GM23338 (cell line): ENCODE results near the gene ACTA2. TPM values are rescaled to one million over a fixed set of nuclear protein-coding genes. Genes with fewer than 3 reads are reported as not detected.

Experiments
- ATAC-seq: fragments of 200-7000 bp; cut with Tn5 transposase; 3 replicates; pipeline ENCODE4 v1.9.1; 2020
- DNase-seq: peaks from one replicate; pipeline ENCODE4 v3.0.0-alpha.2; 2015; ENCODE audit warnings: low spot score
- H2AFZ ChIP-seq: fragments of 200-600 bp; sonication (generic); 2 replicates; pipeline ENCODE4 v1.8.0; 2016; ENCODE audit warnings: antibody characterized with exemption, mild to moderate bottlenecking, moderate library complexity
- H3F3A ChIP-seq: fragments of 200-600 bp; sonication (generic); replicated peaks from 2 replicates; pipeline ENCODE4 v1.8.0; 2017; ENCODE audit warnings: antibody characterized with exemption, mixed run types, low read depth
- H3K27ac ChIP-seq: fragments of 200-600 bp; sonication (generic); 2 replicates; pipeline ENCODE4 v1.6.1; 2016; ENCODE audit warnings: low read depth
- H3K27me3 ChIP-seq: fragments of 200-600 bp; sonication (generic); 2 replicates; pipeline ENCODE4 v1.8.0; 2016; ENCODE audit warnings: mild to moderate bottlenecking, mixed run types, moderate library complexity; ENCODE audit not compliant: insufficient read depth
- H3K36me3 ChIP-seq: fragments of 200-600 bp; sonication (generic); 2 replicates; pipeline ENCODE4 v1.8.0; 2016; ENCODE audit warnings: mild to moderate bottlenecking; ENCODE audit not compliant: insufficient read depth
- H3K4me1 ChIP-seq: fragments of 200-600 bp; sonication (generic); 2 replicates; pipeline ENCODE4 v1.8.0; 2016; ENCODE audit warnings: mild to moderate bottlenecking, moderate library complexity; ENCODE audit not compliant: insufficient read depth
- H3K4me2 ChIP-seq: fragments of 200-600 bp; sonication (generic); 2 replicates; pipeline ENCODE4 v1.7.1; 2017; ENCODE audit warnings: mixed run types
- H3K4me3 ChIP-seq: fragments of 200-600 bp; sonication (generic); 2 replicates; pipeline ENCODE4 v1.6.1; 2016; ENCODE audit warnings: mixed run types
- H3K79me2 ChIP-seq: fragments of 200-600 bp; sonication (generic); replicated peaks from 2 replicates; pipeline ENCODE4 v1.8.0; 2017; ENCODE audit warnings: mild to moderate bottlenecking; ENCODE audit not compliant: insufficient read depth
- H3K9me2 ChIP-seq: fragments of 200-600 bp; sonication (generic); 2 replicates; pipeline ENCODE4 v1.8.0; 2017; ENCODE audit not compliant: insufficient read depth
- H4K20me1 ChIP-seq: fragments of 200-600 bp; sonication (generic); replicated peaks from 2 replicates; pipeline ENCODE4 v1.8.0; 2017; ENCODE audit warnings: mild to moderate bottlenecking; ENCODE audit not compliant: insufficient read depth
- H3K27ac Mint-ChIP-seq: 2 replicates; pipeline ENCODE4 v1.8.0; 2020; ENCODE audit warnings: inconsistent platforms, mild to moderate bottlenecking, moderate library complexity, mixed read lengths
- H3K27me3 Mint-ChIP-seq: 3 replicates; pipeline ENCODE4 v1.8.0; 2022; ENCODE audit warnings: low read depth, mild to moderate bottlenecking, moderate library complexity, mixed read lengths, inconsistent platforms; ENCODE audit not compliant: insufficient read depth, poor library complexity
- H3K36me3 Mint-ChIP-seq: 3 replicates; pipeline ENCODE4 v1.8.0; 2021; ENCODE audit warnings: low read depth, mild to moderate bottlenecking, inconsistent platforms, moderate library complexity, mixed read lengths
- H3K4me1 Mint-ChIP-seq: 3 replicates; pipeline ENCODE4 v1.8.0; 2020; ENCODE audit warnings: mild to moderate bottlenecking, inconsistent platforms, mixed read lengths
- H3K4me3 Mint-ChIP-seq: 3 replicates; pipeline ENCODE4 v1.8.0; 2021; ENCODE audit warnings: moderate library complexity, mild to moderate bottlenecking, inconsistent platforms, mixed read lengths
- H3K9me3 Mint-ChIP-seq: 3 replicates; pipeline ENCODE4 v1.8.0; 2020; ENCODE audit warnings: moderate library complexity, mild to moderate bottlenecking, inconsistent platforms, mixed read lengths
- EZH2 ChIP-seq: fragments of 200-600 bp; sonication (generic); IDR thresholded peaks from one replicate; pipeline ENCODE4 v1.8.0; 2017; ENCODE audit warnings: antibody characterized with exemption, mild to moderate bottlenecking, low read depth; ENCODE audit not compliant: unreplicated experiment
- EZH2phosphoT487 ChIP-seq: fragments of 200-600 bp; sonication (generic); IDR thresholded peaks from one replicate; pipeline ENCODE4 v1.8.1; 2018; ENCODE audit warnings: antibody characterized with exemption; ENCODE audit not compliant: unreplicated experiment
- JUNB ChIP-seq: IDR thresholded peaks from one replicate; pipeline ENCODE4 v1.6.1; 2016; ENCODE audit warnings: antibody characterized with exemption; ENCODE audit not compliant: unreplicated experiment
- NANOG ChIP-seq: IDR thresholded peaks from 2 replicates; pipeline ENCODE4 v1.6.1; 2016; ENCODE audit warnings: antibody characterized with exemption, borderline replicate concordance
- POLR2AphosphoS5 ChIP-seq: IDR thresholded peaks from 2 replicates; pipeline ENCODE4 v1.6.1; 2016; ENCODE audit warnings: antibody characterized with exemption, low read depth
- STAT1 ChIP-seq: IDR thresholded peaks from one replicate; pipeline ENCODE4 v1.6.1; 2016; ENCODE audit warnings: antibody characterized with exemption; ENCODE audit not compliant: unreplicated experiment
- ZNF114 ChIP-seq: fragments of 250-450 bp; sonication (Bioruptor Pico); IDR thresholded peaks from 2 replicates; pipeline ENCODE4 v1.5.0; 2020; ENCODE audit warnings: mild to moderate bottlenecking, moderate library complexity
- ZNF331 ChIP-seq: fragments of 250-450 bp; sonication (Bioruptor Pico); IDR thresholded peaks from 2 replicates; pipeline ENCODE4 v1.5.0; 2020; ENCODE audit warnings: low read depth, mild to moderate bottlenecking, moderate library complexity
- polyA plus RNA-seq: library from polyadenylated mRNA; unstranded; fragments of >200 nt; fragmentation: Nextera tagmentation; extraction: Ambion mirVana; gene quantifications from 2 replicates; pipeline ENCODE4 v1.2.1, GENCODE V29; 2016
- total RNA-seq: library from RNA; depleted of rRNA; stranded (reverse); fragments of >200 nt; shearing (Covaris generic); gene quantifications from 2 replicates; pipeline ENCODE4 v1.2.3, GENCODE V29; 2014
- TF ChIP-seq, protein P1 (sequence below), 2 experiments: fragments of 200-600 bp in 1 of 2; sonication (generic) in 1 of 2; conservative IDR thresholded peaks; 2 replicates each; pipeline versions ENCODE4 v1.5.1 to v1.6.1; 2016 to 2017; ENCODE audit warnings: antibody characterized with exemption in 2 of 2, low read depth in 2 of 2, mild to moderate bottlenecking in 2 of 2, moderate library complexity in 1 of 2
- TF ChIP-seq, protein P2 (sequence below): IDR thresholded peaks from 2 replicates; pipeline ENCODE4 v1.6.1; 2016; ENCODE audit warnings: antibody characterized with exemption
- TF ChIP-seq, protein P3 (sequence below): IDR thresholded peaks from one replicate; pipeline ENCODE4 v1.6.1; 2018; ENCODE audit warnings: antibody characterized with exemption; ENCODE audit not compliant: unreplicated experiment

Gene ACTA2
- total and polyA plus RNA-seq, 2 experiments from 2014 or later, result 3.4 to 9.4 TPM

DNA sequence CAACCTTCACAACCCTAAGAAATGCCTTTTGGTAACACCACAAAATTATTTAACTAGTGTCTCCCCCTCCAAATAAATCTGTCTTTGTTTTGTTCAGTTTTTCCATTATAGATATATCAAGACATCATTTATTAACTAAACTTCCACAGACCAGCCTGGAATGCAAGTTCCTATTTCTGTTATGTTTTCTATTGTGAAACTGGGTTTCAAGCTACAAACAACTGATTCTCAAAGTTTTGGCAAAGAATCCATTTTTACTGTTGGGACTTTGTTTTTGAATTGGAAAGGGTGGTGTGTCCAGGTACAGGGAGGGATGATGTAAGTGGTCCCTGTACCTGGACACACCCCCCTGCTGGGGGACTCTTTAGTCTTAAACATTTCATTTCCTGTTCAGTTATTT lies 36.3 kb downstream of the ACTA2 start:
- H3K4me1 ChIP-seq, result no peaks in the 10 kb centered on the region

DNA sequence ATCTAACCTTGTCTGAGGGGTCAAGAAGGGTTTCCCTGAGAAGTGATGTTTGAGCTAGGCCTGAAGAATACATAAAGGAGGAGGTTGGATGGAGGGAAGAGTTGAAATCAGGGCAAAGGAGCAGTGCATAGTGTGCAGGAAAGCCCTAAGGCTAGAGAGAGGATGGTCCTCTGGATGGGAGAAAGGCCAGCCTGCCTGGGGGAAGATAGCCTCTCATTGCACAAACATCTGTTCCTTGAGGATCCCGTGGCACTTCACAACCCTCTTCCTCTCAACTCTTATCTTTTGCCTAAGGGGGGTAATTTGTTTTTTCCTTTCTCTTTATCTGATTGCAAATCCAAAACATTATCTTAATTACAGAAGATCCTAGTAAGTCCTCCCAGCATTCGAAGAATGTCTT lies 36.8 kb downstream of the ACTA2 start:
- H3K9me2 ChIP-seq, result no peaks in the 10 kb centered on the region
- H3K4me1 ChIP-seq, result no peaks in the 10 kb centered on the region
- no peaks in the 10 kb centered on the region for H3K9me3 Mint-ChIP-seq
- no peaks in the 10 kb centered on the region for H3K27me3 ChIP-seq
- no peaks in the 10 kb centered on the region for H4K20me1 ChIP-seq
- no peaks in the 10 kb centered on the region for H3F3A ChIP-seq
- H3K27ac Mint-ChIP-seq, result no peak overlapping the region
- no peak overlapping the region for H3K4me3 Mint-ChIP-seq
- H3K4me3 ChIP-seq, result no peak overlapping the region
- no peaks in the 10 kb centered on the region for H3K79me2 ChIP-seq
- H3K36me3 ChIP-seq, result no peaks in the 10 kb centered on the region
- no peaks in the 10 kb centered on the region for H3K36me3 Mint-ChIP-seq
- no peak overlapping the region for H3K4me2 ChIP-seq
- H3K27me3 Mint-ChIP-seq, result no peaks in the 10 kb centered on the region
- ATAC-seq, result no peak
- no peak for DNase-seq
- H3K4me1 Mint-ChIP-seq, result no peaks in the 10 kb centered on the region
- H2AFZ ChIP-seq, result no peak overlapping the region
- no peak overlapping the region for H3K27ac ChIP-seq
- TF ChIP-seq, protein P1, sequence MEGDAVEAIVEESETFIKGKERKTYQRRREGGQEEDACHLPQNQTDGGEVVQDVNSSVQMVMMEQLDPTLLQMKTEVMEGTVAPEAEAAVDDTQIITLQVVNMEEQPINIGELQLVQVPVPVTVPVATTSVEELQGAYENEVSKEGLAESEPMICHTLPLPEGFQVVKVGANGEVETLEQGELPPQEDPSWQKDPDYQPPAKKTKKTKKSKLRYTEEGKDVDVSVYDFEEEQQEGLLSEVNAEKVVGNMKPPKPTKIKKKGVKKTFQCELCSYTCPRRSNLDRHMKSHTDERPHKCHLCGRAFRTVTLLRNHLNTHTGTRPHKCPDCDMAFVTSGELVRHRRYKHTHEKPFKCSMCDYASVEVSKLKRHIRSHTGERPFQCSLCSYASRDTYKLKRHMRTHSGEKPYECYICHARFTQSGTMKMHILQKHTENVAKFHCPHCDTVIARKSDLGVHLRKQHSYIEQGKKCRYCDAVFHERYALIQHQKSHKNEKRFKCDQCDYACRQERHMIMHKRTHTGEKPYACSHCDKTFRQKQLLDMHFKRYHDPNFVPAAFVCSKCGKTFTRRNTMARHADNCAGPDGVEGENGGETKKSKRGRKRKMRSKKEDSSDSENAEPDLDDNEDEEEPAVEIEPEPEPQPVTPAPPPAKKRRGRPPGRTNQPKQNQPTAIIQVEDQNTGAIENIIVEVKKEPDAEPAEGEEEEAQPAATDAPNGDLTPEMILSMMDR (conservative IDR thresholded peaks at IDR 0.05; ENCODE audit: low read depth in 2 of 2), result no peak
- TF ChIP-seq EZH2phosphoT487 (no peak), NANOG (no peak), ZNF114 (CRISPR knock-in tag) (no peak), JUNB (no peak), ZNF331 (CRISPR knock-in tag) (no peak), POLR2AphosphoS5 (no peak), STAT1 (no peak), EZH2 (no peak)
- TF ChIP-seq, protein P2, sequence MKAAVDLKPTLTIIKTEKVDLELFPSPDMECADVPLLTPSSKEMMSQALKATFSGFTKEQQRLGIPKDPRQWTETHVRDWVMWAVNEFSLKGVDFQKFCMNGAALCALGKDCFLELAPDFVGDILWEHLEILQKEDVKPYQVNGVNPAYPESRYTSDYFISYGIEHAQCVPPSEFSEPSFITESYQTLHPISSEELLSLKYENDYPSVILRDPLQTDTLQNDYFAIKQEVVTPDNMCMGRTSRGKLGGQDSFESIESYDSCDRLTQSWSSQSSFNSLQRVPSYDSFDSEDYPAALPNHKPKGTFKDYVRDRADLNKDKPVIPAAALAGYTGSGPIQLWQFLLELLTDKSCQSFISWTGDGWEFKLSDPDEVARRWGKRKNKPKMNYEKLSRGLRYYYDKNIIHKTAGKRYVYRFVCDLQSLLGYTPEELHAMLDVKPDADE, result no peak
- TF ChIP-seq, protein P3, sequence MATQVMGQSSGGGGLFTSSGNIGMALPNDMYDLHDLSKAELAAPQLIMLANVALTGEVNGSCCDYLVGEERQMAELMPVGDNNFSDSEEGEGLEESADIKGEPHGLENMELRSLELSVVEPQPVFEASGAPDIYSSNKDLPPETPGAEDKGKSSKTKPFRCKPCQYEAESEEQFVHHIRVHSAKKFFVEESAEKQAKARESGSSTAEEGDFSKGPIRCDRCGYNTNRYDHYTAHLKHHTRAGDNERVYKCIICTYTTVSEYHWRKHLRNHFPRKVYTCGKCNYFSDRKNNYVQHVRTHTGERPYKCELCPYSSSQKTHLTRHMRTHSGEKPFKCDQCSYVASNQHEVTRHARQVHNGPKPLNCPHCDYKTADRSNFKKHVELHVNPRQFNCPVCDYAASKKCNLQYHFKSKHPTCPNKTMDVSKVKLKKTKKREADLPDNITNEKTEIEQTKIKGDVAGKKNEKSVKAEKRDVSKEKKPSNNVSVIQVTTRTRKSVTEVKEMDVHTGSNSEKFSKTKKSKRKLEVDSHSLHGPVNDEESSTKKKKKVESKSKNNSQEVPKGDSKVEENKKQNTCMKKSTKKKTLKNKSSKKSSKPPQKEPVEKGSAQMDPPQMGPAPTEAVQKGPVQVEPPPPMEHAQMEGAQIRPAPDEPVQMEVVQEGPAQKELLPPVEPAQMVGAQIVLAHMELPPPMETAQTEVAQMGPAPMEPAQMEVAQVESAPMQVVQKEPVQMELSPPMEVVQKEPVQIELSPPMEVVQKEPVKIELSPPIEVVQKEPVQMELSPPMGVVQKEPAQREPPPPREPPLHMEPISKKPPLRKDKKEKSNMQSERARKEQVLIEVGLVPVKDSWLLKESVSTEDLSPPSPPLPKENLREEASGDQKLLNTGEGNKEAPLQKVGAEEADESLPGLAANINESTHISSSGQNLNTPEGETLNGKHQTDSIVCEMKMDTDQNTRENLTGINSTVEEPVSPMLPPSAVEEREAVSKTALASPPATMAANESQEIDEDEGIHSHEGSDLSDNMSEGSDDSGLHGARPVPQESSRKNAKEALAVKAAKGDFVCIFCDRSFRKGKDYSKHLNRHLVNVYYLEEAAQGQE, result no peak

More for the DNA sequence above, 36.3 kb downstream of the ACTA2 start:
- TF ChIP-seq ZNF114 (CRISPR knock-in tag), result no peak
- no peak for TF ChIP-seq EZH2
- ATAC-seq (no peak), DNase-seq (no peak)
- H3K79me2 ChIP-seq, result no peaks in the 10 kb centered on the region
- H3K27ac ChIP-seq, result no peak overlapping the region
- Mint-ChIP-seq H3K27me3 (no peaks in the 10 kb centered on the region), H3K4me3 (no peak overlapping the region), H3K27ac (no peak overlapping the region), H3K36me3 (no peaks in the 10 kb centered on the region), H3K4me1 (no peaks in the 10 kb centered on the region), H3K9me3 (no peaks in the 10 kb centered on the region)
- H3K4me2 ChIP-seq, result no peak overlapping the region
- no peaks in the 10 kb centered on the region for H3K9me2 ChIP-seq
- no peaks in the 10 kb centered on the region for H3K36me3 ChIP-seq
- H3F3A ChIP-seq, result no peaks in the 10 kb centered on the region
- no peaks in the 10 kb centered on the region for H4K20me1 ChIP-seq
- H2AFZ ChIP-seq, result no peak overlapping the region
- no peaks in the 10 kb centered on the region for H3K27me3 ChIP-seq
- no peak overlapping the region for H3K4me3 ChIP-seq
